Measurements from ENCODE around the gene VSTM1.

VSTM1 gene

DNA sequence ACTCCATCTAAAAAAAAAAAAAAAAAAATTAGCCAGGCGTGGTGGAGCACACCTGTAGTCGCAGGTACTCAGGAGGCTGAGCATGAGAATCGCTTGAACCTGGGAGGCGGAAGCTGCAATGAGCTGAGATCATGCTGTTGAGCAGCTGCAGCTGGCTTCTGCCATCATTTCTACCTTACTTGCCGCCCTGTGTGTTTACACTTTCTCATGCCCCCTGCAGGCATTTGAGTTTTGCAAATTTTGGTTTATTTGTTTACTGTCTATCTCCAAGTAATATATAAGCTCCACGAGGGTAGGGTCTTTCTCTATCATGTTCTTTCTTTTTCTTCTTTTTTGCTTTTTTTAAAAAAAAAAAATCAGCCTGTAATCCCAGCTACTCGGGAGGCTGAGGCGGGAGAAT is 54.3 kb downstream of the VSTM1 start:
- DNase-seq: no peak

DNA sequence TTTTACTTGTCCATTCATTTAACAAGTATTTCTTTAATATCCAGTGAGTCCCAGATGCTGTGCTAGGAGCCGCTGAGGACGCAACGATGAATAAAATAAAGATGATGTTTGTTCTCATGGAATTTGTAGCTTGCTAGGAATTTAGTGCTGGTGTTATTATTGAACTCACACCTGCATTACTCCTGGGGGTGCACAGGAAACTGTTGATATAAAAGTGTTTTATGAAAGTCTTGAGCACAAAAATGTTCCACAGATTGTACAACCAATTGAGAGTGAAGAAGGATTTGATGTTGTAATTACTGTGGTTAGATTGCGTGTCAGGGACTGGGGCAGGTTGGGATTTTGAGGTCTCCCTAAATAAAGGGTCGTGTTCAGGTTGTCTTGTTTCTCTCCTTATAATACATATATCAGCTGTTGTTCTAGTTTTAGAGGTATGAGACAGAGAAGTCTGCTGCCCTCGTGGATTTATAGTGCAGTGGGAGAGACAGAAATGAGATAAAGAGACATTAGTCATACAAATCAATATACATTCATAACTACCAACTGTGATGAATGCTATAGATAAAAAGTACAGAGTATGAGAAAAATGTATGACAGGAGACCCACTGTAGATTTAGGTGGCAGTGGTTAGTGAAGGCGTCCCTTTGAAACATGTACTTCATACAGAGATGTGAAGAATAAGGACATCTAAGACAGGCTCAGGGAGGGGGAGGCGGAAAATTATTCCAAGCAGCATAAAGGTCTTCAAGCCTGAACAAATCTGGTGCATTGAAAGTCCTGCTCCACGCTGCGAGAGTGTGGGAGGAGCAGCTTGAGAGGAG is 61.0 kb downstream of the VSTM1 start:
- DNase-seq: no peak

DNA sequence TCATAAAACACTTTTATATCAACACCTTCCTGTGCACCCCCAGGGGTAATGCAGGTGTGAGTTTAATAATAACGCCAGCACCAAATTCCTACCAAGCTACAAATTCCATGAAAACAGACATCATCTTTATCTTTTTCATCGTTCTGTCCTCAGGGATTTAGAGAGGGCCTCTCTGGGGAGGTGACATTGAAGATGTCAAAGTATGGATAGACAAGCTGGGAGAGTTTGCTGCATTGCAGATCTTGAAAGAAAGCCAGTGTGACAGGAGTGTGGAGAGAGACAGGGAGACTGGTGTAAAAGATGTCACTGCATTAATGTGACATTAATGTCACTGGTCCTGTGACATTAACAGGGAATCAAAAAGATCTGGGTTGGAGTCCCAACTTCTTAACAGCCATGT is 62.2 kb downstream of the VSTM1 start:
- DNase-seq: no peak

DNA sequence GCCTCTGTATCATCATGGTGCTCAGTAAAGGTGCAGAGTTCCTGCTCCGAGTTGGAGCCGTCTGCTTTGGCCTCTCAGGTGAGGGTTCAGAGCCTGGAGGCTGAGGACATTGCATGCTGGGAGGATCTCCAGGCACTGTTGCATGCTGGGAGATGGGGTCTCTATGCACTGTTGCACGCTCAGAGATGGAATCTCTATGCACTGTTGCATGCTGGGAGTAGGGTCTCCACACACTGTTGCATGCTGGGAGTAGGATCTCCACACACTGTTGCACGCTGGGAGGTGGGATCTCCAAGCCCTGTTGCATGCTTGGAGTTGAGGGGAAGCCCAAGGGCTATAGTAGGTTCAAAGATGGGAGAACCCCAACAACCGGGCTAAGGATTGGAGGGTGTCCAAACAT is 64.0 kb downstream of the VSTM1 start:
- no peak for DNase-seq

DNA sequence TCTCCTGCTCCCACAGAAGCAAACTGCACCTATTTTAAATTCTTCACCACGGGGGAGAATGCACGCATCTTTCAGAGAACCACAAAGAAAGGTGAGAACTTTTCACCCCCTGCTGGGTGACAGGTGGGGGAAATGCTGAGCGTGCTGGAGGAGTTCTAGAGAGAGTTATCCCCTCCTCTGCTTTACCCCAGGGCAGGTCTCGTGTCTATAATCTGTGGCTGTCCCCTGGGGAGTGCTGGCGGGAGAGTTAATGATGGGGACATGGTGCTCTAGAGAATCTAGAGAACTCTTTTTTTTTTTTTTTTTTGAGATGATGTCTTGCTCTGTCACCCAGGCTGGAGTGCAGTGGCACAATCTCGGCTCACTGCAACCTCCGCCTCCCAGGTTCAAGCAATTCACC is 65.5 kb downstream of the VSTM1 start:
- no peak for DNase-seq

DNA sequence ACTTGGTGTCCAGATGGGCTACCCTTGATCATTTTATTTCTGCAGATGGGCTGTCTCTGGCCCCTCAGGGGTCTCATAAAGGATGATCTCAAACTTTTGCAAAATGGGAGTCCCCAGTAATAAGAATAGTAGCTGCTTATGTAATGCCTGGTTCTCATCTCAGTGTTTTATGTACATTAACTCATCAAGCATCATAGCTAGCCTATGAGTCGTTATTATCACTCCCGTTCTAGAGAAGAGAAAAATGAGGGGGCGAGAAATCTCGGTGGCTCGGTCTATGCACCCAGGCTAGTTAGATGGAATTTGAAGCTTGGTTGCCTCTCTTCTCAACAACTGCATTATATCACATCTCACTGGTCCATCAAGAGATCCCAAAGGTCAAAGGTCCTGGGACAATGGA is 68.9 kb downstream of the VSTM1 start:
- no peak for DNase-seq

DNA sequence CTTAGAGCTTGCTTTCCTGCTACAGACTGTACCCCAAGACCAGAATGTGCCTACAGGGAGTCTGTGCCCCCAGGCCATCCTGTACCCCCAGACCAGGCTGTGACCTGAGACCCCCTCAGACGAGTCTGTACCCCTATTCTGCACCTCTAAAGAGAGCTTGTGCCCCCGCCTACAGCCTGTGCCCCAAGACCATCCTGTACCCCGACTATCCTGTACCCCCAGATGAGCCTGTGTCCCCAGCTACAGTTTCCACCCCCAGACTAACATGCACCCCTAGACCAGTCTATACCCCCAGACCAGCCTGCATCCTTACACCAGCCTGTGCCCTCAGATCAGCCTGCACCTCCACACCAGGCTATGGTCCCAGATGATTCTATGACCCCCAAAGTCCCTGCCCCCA is 70.2 kb downstream of the VSTM1 start:
- DNase-seq: no peak

DNA sequence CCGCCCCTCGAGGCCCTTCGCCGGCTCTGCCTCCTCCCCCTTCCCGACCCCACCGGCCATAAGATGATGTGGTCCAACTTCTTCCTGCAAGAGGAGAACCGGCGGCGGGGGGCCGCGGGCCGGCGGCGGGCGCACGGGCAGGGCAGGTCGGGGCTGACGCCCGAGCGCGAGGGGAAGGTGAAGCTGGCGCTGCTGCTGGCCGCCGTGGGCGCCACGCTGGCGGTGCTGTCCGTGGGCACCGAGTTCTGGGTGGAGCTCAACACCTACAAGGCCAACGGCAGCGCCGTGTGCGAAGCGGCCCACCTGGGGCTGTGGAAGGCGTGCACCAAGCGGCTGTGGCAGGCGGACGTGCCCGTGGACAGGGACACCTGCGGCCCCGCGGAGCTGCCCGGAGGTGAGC is 70.9 kb downstream of the VSTM1 start:
- no peak for DNase-seq

DNA sequence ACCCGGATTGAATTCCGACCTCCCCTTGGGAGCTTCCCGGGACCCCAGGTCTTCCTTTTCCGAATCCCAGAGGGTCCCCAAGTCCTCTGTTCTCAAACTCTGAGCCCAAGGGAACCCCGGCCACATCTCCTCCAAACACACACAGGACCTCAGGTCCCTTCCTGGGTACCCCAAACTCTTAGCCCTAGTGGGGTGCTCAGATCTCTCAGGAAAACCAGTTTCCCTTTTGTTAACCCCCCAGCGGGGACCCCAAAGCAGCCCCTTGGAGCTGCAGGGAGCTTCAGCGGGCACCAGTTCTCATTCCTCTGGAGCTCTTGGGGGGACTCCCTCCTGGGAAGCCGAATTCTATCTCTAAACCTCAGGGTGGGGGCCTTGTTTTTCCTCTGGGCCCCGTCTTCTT is 71.5 kb downstream of the VSTM1 start:
- no peak for DNase-seq

DNA sequence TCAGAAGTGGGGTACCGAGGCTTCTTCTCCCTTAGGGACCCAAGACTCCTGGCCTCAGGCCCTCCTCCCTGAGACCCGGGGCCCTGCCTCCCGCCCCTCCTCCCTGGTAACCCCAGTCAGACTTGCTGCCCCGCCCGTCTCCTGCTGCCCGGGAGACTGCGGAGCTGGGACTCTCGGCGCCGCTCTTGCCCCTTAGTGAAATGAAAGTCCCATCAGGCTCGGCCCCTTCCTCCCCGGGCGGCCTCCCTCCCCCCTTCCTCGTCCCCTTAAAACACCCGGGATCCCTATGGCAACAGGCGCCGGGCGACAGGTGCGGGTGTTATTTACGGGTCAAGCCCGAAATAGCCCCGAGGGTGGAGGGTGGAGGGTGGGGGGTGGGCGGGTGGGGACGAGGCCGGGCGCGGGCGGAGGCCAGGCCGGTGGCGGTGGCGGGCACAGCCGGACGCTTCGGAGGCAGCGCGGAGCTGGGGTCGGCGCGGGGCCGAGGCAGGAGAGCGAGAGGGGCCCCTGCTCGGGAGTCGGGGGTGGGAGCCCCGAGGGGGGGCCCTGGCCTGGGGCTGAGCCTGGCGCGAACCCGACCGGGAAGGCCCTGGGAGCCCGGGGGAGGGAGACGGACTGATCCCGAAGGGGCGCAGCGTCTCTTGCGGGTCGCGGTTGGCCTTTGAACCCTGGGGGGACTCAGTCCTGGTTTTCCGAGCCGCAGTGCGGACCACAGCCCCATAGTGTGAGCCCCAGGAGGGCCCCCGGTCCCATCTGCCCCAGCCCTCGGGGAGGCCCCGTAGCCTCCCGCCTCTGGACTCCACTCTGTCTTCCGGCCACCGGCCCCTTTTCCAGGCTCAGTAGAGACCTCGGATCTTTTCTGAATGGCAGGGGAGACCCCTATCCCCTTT is 72.2 kb downstream of the VSTM1 start, which contains the start of gene CACNG6:
Gene CACNG6 (plus strand): TSS at position 414 of the 890 bp plus-strand sequence. CDS start 1,241 bp downstream, outside the sequence.
- peak; percentile 20 for DNase-seq

Data from hematopoietic multipotent progenitor cell treated with erythropoietin and hydrocortisone succinate and interleukin-3 and kit ligand, for 4 days (in vitro differentiated cells).